HG03025 (cell line): ENCODE measurements around the gene FAM83C.

Experiments
- ATAC-seq: cut with Tn5 transposase; IDR thresholded peaks from one replicate; pipeline ENCODE4 v1.9.1; 2021; ENCODE audit warnings: mild to moderate bottlenecking, moderate library complexity; ENCODE audit not compliant: unreplicated experiment, low FRiP score

FAM83C gene

GRCh38 chr20:35291654-35292503 lies at the start of gene FAM83C:
Gene FAM83C, minus strand, starts transcription at chr20:35292425. Its CDS starts 121 bp downstream, at chr20:35292304.
- no peak for ATAC-seq

GRCh38 chr20:35341366-35342028 lies 49.3 kb upstream of the FAM83C start:
- no peak for ATAC-seq

GRCh38 chr20:35340436-35340835 lies 48.2 kb upstream of the FAM83C start:
- ATAC-seq, result no peak

- no peak for ATAC-seq
Observed at GRCh38 chr20:35339636-35340035, 47.4 kb upstream of the FAM83C start.

GRCh38 chr20:35339007-35339406 lies 46.8 kb upstream of the FAM83C start:
- no peak for ATAC-seq

GRCh38 chr20:35334311-35335101 lies 42.3 kb upstream of the FAM83C start:
- ATAC-seq, result no peak

GRCh38 chr20:35333606-35334005 lies 41.4 kb upstream of the FAM83C start:
- ATAC-seq, result no peak

- no peak for ATAC-seq
Observed at GRCh38 chr20:35332540-35333200, 40.4 kb upstream of the FAM83C start.

- ATAC-seq, result no peak
Observed at GRCh38 chr20:35329435-35330139, 37.4 kb upstream of the FAM83C start.

GRCh38 chr20:35328689-35329088 lies 36.5 kb upstream of the FAM83C start:
- ATAC-seq, result no peak

- ATAC-seq, result no peak
Observed at GRCh38 chr20:35328095-35328685, 36.0 kb upstream of the FAM83C start.

GRCh38 chr20:35327074-35327976 lies 35.1 kb upstream of the FAM83C start:
- no peak for ATAC-seq

- no peak for ATAC-seq
Observed at GRCh38 chr20:35326740-35327073, 34.5 kb upstream of the FAM83C start.

- ATAC-seq, result no peak
Observed at GRCh38 chr20:35326021-35326739, 34.0 kb upstream of the FAM83C start.

GRCh38 chr20:35325401-35325800 lies 33.2 kb upstream of the FAM83C start:
- ATAC-seq, result no peak

GRCh38 chr20:35320396-35321126 lies 28.3 kb upstream of the FAM83C start:
- ATAC-seq, result no peak

- no peak for ATAC-seq
Observed at GRCh38 chr20:35319871-35320197, 27.6 kb upstream of the FAM83C start.
